HG03139 (cell line): ENCODE results near the gene GNAL.
"Not testable (repeated sequence)": the region's sequence is repeated elsewhere in the genome, so short reads cannot be mapped to it uniquely, and the experiment has no call there.

Experiments used
- ATAC-seq: cut with Tn5 transposase; IDR thresholded peaks from one replicate; pipeline ENCODE4 v1.9.1; 2021; ENCODE audit not compliant: unreplicated experiment

GNAL gene

GRCh38 chr18:11669271-11669947 lies 19.7 kb upstream of the GNAL start:
- no peak for ATAC-seq

DNA sequence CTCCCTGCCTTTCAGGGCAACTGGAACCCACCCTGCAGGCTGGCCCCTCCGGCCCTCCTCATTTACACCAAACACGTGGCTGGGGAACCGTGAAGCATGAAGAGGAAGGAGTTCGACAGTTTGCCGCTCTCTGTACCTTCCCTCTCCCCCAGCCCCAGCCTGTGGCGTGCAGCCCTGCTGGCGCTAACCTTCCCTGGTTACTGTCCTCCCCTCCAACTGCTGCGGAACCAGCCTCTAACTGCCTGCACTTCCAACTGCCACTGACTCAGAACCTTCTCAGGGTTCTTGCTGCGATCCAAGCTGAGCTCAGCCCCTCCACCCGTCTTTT lies 19.2 kb upstream of the GNAL start:
- ATAC-seq = no peak

GRCh38 chr18:11671156-11671555 lies 17.9 kb upstream of the GNAL start:
- no peak for ATAC-seq

DNA sequence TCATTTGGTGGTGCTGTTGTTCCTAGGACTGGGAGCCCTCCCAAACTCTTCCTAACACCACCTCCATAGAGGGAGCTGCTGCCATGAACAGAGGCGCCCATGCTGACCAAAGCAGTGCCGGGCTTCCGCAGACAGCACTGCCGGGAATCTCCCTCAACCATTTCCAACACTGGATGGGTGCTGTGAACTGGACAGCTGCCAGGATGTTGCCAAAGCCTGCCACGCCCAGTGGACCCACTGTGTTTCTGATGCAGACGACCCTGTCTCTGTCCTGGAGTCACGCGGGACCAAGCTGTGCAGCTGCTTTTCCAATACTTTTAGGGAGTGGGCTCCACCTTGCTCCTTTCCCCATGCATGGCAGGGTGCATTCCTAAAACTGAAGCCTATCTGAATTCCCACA lies 16.9 kb upstream of the GNAL start:
- ATAC-seq = no peak

DNA sequence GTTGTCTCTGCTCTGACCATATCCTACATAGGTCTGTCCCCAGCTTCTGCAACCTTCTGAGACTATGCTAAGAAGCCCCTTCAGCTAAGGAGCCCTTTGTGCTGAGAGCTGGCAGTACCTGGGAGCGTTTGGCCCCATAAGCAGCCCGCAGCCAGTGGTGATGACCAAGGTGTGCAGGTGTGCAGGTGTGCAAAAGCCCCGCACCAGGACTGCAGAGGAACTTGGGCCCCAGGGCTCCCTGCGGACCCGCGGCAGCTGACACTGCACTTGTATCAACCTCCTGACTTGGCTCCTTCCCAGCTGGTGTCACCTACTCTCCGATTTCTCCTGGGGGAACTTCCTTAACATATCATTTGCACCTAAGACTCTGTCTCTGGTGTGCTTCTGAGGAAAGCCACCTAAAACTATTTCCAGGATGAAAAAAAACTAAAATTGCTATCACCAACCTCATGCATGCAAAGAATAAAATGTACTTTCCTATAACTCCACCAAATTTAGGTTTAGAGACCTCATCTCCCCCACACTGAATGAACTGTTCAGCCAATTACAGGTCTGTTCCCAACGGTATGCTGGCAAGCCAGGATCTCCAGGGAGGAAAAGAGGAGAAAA lies 16.1 kb upstream of the GNAL start:
- no peak for ATAC-seq

GRCh38 chr18:11673560-11673959 lies 15.5 kb upstream of the GNAL start:
- ATAC-seq = no peak

GRCh38 chr18:11674119-11674518 lies 14.9 kb upstream of the GNAL start:
- ATAC-seq = no peak

DNA sequence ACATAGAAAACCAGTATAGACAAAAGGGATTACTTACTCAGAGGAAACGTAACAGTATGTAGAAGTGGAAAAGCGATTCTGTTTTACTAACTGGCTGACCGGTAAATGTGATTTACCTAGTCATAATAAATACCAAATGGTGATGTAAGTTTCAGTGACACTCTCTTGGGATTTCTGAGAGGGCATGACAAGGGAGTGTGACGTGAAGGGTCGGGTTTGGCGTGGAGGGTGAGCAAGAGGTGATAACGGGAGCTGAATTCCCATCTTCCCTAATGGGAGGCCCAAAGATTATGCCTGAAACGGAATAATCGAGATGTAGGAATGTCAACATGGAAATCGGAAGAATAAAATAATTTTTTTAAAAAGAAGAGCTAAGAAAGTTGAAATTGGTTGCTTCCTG lies 12.7 kb upstream of the GNAL start:
- no peak for ATAC-seq

DNA sequence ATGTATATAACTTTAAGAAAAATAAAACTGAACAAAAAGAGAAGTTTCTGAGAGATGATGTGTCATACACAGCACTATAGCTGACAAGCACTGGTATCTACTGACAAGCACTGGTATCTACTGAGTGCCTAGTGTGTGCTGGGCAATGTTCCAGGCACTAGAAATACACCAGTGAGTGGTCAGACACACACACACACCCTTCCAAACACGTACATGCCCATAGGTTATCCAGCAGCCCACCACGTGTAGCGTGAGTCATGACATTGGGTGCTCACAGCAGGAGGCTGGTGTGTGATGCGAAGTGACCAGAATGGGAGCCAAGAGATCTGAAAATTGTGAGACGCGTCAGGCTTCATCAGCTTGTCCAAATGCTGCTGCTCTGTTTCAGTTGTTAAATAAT lies 12.2 kb upstream of the GNAL start:
- ATAC-seq = no peak

DNA sequence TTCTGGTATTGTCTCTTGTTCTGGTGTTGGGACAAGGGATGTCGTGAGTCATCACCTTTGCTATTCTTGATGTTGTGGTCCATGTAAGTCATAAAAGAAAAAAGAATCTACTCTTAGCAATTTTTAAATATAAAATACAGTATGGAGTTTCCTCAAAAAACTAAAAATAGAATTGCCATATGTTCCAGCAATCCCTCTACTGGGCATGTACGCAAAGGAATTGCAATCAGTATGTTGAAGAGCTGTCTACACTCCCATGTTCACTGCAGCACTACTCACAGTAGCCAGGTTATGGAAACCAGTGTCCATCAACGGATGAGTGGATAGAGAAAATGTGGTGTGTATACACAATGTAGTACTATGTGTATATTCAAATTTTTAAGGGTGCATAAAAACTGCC lies 10.9 kb upstream of the GNAL start:
- ATAC-seq = no peak

DNA sequence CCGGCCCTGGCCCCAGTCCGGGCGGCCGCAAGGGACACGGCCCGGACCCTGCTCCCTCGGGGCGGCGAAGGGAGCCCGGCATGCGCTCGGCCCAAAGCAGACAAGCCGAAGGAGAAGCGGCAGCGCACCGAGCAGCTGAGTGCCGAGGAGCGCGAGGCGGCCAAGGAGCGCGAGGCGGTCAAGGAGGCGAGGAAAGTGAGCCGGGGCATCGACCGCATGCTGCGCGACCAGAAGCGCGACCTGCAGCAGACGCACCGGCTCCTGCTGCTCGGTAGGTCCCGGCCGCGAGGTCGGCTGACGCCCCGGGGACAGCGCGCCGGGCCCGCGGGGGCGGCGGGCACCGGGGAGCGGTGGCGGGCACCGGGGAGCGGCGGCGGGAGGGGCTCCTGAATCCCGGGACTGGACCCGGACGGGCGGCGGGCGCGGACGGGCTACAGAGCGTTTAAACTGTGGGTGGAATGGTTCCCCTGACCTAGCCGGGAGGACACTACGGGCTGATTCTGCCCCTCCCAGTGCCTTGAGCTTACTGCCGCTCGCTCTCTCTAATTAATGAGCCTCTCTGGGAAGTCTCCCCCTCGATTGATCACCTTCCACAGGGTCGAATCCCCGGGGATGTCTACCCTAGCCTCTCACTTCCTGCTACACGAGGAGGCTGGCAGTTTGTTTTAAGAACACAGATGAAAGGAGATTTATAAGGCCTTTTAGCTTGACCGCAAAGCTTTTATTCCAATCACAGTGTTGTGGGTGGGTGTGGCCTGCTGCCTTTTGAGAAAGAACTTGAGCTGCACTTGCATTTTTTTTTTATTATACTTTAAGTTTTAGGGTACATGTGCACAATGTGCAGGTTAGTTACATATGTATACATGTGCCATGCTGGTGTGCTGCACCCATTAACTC lies 853 bp downstream of the GNAL start:
- ATAC-seq = peak; percentile 48

- not testable (repeated sequence) for ATAC-seq
These were observed 1.6 kb downstream of the GNAL start for GRCh38 chr18:11690660-11691059.

DNA sequence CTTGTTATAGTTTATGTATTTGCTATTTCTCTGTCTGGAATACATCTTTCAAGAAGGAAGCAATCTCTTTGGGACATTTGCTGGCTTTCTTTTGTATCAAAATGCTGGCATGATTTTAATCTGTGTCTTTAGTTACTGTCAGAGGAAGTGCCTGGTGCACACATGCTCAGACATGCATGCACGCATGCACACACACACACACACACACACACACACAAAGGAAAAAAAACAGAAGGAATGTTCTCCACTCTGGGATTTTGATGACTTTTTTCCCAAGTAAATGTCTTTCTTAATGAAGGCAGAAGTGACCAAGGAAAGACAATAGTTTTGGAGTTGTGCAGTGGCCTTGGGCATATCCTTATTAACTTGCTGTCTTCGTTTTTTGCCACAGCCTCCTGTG lies 6.7 kb downstream of the GNAL start:
- ATAC-seq = no peak

DNA sequence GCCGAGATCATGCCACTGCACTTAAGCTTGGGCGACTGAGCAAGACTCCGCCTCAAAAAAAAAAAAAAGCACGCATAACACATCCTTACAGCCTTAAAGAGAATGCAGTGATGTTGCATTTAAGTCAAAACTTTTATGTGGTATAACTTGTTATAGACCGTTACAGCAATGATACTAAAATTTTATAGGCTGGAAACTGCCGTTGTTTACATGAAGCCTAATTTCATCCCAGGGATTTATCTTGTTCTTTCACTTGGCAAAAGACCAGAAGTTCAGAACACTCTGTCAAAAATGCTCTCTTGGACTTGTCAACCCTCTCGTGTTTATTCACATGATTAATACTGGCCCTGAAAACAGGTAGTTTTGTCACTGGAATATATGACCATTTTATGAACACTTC lies 7.4 kb downstream of the GNAL start:
- no peak for ATAC-seq

GRCh38 chr18:11700876-11701275 lies 11.8 kb downstream of the GNAL start:
- no peak for ATAC-seq

GRCh38 chr18:11710578-11710977 lies 21.5 kb downstream of the GNAL start:
- no peak for ATAC-seq

DNA sequence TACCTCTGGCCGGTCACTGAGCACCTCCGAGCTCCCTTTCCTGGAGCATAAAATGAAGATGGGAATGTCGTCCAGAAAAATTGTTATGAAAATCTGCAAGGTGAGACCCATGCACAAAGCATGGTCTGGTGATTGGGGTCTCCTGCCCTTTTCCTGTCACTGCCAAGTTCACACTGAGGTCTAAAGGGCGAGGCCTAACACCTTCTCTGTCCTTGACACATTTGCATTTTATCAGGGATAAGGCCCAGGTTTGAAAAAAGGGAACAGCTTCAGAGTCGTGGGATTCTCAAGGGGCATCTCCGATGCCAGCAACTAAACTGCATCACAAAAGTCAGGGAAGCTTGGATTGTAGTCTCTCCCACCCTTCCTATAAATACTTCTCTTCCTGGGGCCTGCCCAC lies 24.7 kb downstream of the GNAL start:
- no peak for ATAC-seq

- no peak for ATAC-seq
These were observed 25.3 kb downstream of the GNAL start for GRCh38 chr18:11714244-11714918.

GRCh38 chr18:11716767-11717315 lies 27.8 kb downstream of the GNAL start:
- ATAC-seq = not testable (repeated sequence)

DNA sequence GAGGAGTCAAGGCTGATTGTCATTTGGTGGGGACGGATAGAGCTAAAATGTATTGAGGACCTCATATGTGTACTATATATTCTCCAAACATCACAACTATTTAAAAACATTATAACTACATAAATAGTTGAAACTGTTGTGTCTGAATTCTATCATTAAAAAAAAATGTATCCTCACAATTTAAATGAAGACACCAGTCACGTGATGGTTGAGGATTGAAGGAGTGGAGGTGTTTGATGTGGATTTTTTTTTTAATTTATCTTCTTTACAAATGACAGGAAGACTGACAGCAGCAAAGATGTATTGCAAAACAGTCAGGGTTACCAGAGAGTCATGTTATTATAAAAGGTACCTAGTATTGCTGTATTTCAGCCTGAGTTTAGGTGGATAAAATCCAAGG lies 30.0 kb downstream of the GNAL start:
- ATAC-seq = no peak

DNA sequence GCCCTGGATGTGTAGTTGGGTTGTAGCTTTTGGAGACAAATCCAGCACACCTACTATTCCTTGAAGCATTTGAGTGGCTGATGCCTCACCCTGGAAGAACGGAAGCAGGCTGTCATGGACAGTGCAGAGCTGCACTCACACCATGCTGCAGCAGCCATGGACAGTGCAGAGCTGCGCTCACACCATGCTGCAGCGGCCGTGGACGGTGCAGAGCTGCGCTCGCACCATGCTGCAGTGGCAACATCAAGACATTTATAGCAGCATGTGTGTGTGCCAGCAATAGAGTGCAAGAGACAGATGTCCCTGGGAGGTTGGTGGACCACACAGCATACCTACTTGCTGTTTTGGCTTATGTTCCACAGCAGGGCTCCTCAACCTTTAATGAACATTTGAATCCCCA lies 30.6 kb downstream of the GNAL start:
- ATAC-seq = no peak
